ENCODE data around the gene PDZRN3. TPM values are rescaled to one million over a fixed set of nuclear protein-coding genes. Genes with fewer than 3 reads are reported as not detected.

Gene PDZRN3
- total RNA-seq, 1 donor: 76.8 TPM

- no peak for DNase-seq (ENCODE audit: low read depth)
- H3K4me3 ChIP-seq (ENCODE audit: low read depth, low read length): no peak overlapping the region
- TF ChIP-seq, protein P1, sequence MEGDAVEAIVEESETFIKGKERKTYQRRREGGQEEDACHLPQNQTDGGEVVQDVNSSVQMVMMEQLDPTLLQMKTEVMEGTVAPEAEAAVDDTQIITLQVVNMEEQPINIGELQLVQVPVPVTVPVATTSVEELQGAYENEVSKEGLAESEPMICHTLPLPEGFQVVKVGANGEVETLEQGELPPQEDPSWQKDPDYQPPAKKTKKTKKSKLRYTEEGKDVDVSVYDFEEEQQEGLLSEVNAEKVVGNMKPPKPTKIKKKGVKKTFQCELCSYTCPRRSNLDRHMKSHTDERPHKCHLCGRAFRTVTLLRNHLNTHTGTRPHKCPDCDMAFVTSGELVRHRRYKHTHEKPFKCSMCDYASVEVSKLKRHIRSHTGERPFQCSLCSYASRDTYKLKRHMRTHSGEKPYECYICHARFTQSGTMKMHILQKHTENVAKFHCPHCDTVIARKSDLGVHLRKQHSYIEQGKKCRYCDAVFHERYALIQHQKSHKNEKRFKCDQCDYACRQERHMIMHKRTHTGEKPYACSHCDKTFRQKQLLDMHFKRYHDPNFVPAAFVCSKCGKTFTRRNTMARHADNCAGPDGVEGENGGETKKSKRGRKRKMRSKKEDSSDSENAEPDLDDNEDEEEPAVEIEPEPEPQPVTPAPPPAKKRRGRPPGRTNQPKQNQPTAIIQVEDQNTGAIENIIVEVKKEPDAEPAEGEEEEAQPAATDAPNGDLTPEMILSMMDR (IDR thresholded peaks at IDR 0.05; ENCODE audit: insufficient read depth, low read length): no peak
Observed at GRCh38 chr3:73549051-73549600, 75.6 kb downstream of the PDZRN3 start.

DNA sequence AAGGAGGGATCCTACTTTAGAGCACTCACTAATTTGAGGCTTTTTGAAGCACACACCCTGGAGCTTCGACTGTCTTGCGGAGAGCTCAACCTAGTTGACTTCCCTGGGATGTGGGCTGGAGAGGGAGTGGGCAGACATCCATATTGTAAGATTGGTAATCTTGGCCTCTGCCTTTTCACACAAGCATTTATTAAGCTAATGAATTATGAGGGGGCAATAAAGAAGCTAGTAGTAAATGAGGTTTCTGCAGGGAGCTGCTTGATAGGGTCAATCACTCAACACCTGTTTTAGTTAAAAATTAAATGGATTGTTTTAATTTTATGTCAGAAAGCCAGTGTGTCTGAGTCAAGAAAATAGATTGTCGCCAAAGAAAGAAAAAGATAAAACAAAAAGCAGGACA is 76.3 kb downstream of the PDZRN3 start:
- no peak for DNase-seq (ENCODE audit: low read depth)
- TF ChIP-seq, protein P1 (IDR thresholded peaks at IDR 0.05; ENCODE audit: insufficient read depth, low read length): no peak
- H3K4me3 ChIP-seq (ENCODE audit: low read depth, low read length): no peak overlapping the region

DNA sequence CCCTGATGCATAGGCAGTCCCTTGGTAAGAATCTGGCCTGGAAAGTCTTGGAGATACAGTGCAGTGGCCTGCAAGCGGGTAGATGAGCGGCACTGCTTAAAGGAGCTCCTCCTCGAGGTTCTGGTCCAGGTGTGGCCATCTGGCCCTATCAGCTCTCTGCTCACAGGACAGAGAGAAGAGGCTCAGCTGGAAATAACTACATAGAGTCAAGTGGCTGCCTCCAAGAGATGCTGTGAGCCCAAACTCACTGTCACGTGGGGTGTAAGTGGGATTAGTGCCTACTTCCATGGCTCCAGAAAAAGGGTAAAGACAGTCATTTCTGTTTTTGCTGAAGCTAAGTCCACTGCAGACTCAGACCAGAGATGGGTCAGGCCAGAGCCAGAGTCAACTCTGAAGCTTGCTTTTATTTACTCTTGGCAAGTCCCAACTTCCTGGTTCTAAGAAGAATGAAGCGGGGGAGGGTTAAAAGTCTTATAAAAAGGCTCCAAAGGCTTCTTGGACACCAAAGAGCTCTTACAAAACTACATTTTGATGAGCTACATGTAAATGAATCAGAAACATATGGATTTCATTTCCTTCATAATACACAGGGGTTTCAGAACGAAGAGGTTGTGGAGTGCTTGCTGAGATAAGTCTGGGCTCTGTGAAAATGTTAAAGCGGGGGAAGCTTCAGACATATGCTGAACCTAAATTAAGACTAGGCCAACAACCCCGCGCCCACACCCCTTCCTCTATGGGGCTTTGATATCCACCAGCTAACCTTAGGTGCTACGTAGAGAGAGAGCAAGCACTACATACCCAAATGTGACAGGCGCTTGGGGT is 77.1 kb downstream of the PDZRN3 start:
- peak overlapping the region; percentile 16 for H3K4me3 ChIP-seq (ENCODE audit: low read depth, low read length)
- TF ChIP-seq, protein P1 (IDR thresholded peaks at IDR 0.05; ENCODE audit: insufficient read depth, low read length): no peak
- DNase-seq (ENCODE audit: low read depth): peak; percentile 97

DNA sequence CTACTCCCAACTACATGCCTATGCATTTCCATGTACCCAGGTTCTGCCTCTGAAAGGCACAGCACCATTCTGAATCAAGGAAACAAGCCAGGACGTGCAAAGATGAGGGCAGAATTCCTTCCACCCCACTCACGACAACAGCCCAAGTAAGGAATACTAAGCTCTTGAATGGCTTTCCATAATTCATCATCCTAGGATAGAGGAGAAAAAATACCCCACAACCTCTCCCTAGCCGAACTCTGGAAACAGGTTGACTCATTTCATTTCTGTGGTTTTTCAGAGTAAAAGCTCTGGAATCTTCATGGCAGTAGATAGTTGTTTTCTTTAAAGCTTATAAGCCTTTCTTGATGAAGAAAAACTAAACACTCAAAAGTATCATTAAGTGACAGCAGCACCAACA is 77.8 kb downstream of the PDZRN3 start:
- peak; percentile 94 for DNase-seq (ENCODE audit: low read depth)
- no peak overlapping the region for H3K4me3 ChIP-seq (ENCODE audit: low read depth, low read length)
- TF ChIP-seq, protein P1 (IDR thresholded peaks at IDR 0.05; ENCODE audit: insufficient read depth, low read length): no peak

GRCh38 chr3:73543412-73543811 is 81.3 kb downstream of the PDZRN3 start:
- TF ChIP-seq, protein P1 (IDR thresholded peaks at IDR 0.05; ENCODE audit: insufficient read depth, low read length): no peak
- no peak for DNase-seq (ENCODE audit: low read depth)
- H3K4me3 ChIP-seq (ENCODE audit: low read depth, low read length): no peak overlapping the region

- TF ChIP-seq, protein P1 (IDR thresholded peaks at IDR 0.05; ENCODE audit: insufficient read depth, low read length): no peak
- no peak for DNase-seq (ENCODE audit: low read depth)
- no peak overlapping the region for H3K4me3 ChIP-seq (ENCODE audit: low read depth, low read length)
Observed at GRCh38 chr3:73542136-73542535, 82.6 kb downstream of the PDZRN3 start.
